Body of pancreas (tissue), 4 donors: ENCODE measurements around the gene IGSF23. TPM values are rescaled to one million over a fixed set of nuclear protein-coding genes. Genes with fewer than 3 reads are reported as not detected.
A peak's percentile ranks its signal among the peaks of the same experiment; 100 is the strongest.

Source experiments
- ATAC-seq: fragments of 150-250 bp; one replicate; pipeline ENCODE4 v1.9.1; 2016
- DNase-seq, 4 donors: peaks; one replicate each; pipeline ENCODE4 v3.0.0-alpha.2; 2019
- H3K27ac ChIP-seq, 4 donors: fragments of 200-600 bp; sonication (generic); 1 replicate in 3 of 4; 2 replicates in 1 of 4; pipeline versions ENCODE4 v1.5.1 to v1.6.1; 2016 to 2019; ENCODE audit warnings: mild to moderate bottlenecking in 1 of 4, mixed read lengths in 1 of 4, moderate library complexity in 1 of 4
- H3K27me3 ChIP-seq, 2 donors: fragments of 200-600 bp; sonication (generic); one replicate each; pipeline ENCODE4 v1.6.0; 2016; ENCODE audit warnings: mild to moderate bottlenecking in 1 of 2
- H3K36me3 ChIP-seq, 2 donors: fragments of 200-600 bp; sonication (generic); replicated peaks in 1 of 2; 2 replicates each; pipeline ENCODE4 v1.5.1; 2016; ENCODE audit warnings: low read depth in 2 of 2; ENCODE audit not compliant: insufficient read depth in 1 of 2
- H3K4me1 ChIP-seq: fragments of 200-600 bp; sonication (generic); one replicate; pipeline ENCODE4 v1.6.0; 2016
- H3K4me3 ChIP-seq, 2 donors: fragments of 200-600 bp; sonication (generic); 1 replicate in 1 of 2; 2 replicates in 1 of 2; pipeline ENCODE4 v1.5.1; 2016 to 2019
- H3K9me3 ChIP-seq, 3 donors: fragments of 200-600 bp; sonication (generic); 1 replicate in 2 of 3; 2 replicates in 1 of 3; pipeline ENCODE4 v1.5.1; 2016
- CTCF ChIP-seq, 7 experiments: fragments of 450-650 bp in 4 of 7; fragments of 200-600 bp in 3 of 7; sonication (generic) in 3 of 7; IDR thresholded peaks; one replicate each; pipeline ENCODE4 v1.5.1; 2016 to 2019; ENCODE audit warnings: antibody characterized with exemption in 7 of 7
- POLR2A ChIP-seq, 3 donors: fragments of 450-650 bp; IDR thresholded peaks; one replicate each; pipeline ENCODE4 v1.6.1; 2016; ENCODE audit warnings: antibody characterized with exemption in 3 of 3, mild to moderate bottlenecking in 2 of 3
- WGBS, 2 donors: methylation state at CpG; one replicate each; pipeline ENCODE4 v1.1.5; 2017; 5-methylcytosine and 5-hydroxymethylcytosine counted together
- intact Hi-C: fragments of 100-400 bp; cut with DNase I; formaldehyde crosslinking; loops from one replicate; pipeline ENCODE4 v1.15.1; 2023
- total RNA-seq, 2 donors: library from RNA; depleted of rRNA; stranded (reverse); fragments of >200 nt; gene quantifications; one replicate each; pipeline ENCODE4 v1.1.0, GENCODE V29; 2016

The IGSF23 gene
- total RNA-seq, 2 donors from 2014 or later = 3.1 TPM; not detected in 1

DNA sequence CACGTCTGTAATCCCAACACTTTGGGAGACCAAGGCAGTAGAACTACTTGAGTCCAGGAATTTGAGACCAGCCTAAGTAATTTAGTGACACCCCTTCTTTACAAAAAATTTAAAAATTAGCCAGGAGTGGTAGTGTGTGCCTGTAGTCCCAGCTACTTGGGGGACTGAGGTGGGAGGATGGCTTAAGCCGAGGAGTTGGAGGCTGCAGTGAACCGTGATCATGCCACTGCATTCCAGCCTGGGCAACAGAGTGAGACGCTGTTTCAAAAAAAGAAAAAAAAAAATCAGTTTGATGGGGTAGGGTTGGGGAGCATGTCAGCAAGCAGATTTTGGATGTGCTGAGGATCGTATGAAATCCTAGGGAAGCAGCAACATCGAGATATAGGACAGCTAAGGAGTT, 62.2 kb downstream of the IGSF23 start:
- DNase-seq (no peak), ATAC-seq (no peak)
- no peak for TF ChIP-seq CTCF (IDR thresholded peaks at IDR 0.05)
- TF ChIP-seq POLR2A (IDR thresholded peaks at IDR 0.05) = no peak
- Histone ChIP-seq H3K9me3 (no peaks in the 10 kb centered on the region), H3K27me3 (no peaks in the 10 kb centered on the region), H3K27ac (no peak overlapping the region), H3K36me3 (no peaks in the 10 kb centered on the region), H3K4me1 (no peaks in the 10 kb centered on the region), H3K4me3 (no peak overlapping the region)
- 88 to 91% methylated on average over 6 of the region's 6 CpGs for WGBS, 2 donors
- intact Hi-C loops = no loop called here

GRCh38 chr19:44677019-44677811, 63.9 kb downstream of the IGSF23 start:
- Histone ChIP-seq H3K27me3 (no peaks in the 10 kb centered on the region), H3K4me3 (no peak overlapping the region), H3K27ac (no peak overlapping the region), H3K36me3 (no peaks in the 10 kb centered on the region), H3K4me1 (no peaks in the 10 kb centered on the region), H3K9me3 (no peaks in the 10 kb centered on the region)
- intact Hi-C loops = no loop called here
- 54 to 71% methylated on average over 8 of the region's 8 CpGs for WGBS, 2 donors
- no peak for TF ChIP-seq POLR2A (IDR thresholded peaks at IDR 0.05)
- no peak for TF ChIP-seq CTCF (IDR thresholded peaks at IDR 0.05)
- DNase-seq (no peak), ATAC-seq (peak; percentile 18)

DNA sequence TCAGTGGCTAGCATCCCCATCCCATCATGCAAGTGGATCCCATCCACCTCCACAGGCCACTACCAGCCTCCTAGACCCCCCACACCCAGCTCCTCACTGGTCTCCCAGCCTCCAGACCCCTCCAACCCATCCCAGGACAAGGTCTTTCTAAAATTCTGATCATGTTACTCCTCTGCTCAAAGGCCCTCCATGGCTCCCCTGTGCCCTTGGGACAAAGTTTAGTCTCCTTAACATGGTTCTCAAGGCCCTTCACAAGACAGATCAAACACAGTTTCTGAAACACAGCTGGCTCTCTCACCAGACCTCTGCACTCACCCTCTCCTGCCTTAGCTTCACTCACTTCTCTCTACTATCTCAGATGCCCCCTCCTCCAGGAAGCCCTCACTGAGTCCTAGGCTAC, 67.2 kb downstream of the IGSF23 start:
- no peak overlapping the region for H3K27ac ChIP-seq
- H3K27me3 ChIP-seq = no peaks in the 10 kb centered on the region
- no peaks in the 10 kb centered on the region for H3K9me3 ChIP-seq
- no peak overlapping the region for H3K4me3 ChIP-seq
- H3K36me3 ChIP-seq = no peaks in the 10 kb centered on the region
- ATAC-seq = no peak
- no peak for TF ChIP-seq CTCF (IDR thresholded peaks at IDR 0.05)
- no peak for TF ChIP-seq POLR2A (IDR thresholded peaks at IDR 0.05)
- intact Hi-C loops = no loop called here
- DNase-seq = no peak
- peaks cover 16% of the 10 kb centered on the region for H3K4me1 ChIP-seq

DNA sequence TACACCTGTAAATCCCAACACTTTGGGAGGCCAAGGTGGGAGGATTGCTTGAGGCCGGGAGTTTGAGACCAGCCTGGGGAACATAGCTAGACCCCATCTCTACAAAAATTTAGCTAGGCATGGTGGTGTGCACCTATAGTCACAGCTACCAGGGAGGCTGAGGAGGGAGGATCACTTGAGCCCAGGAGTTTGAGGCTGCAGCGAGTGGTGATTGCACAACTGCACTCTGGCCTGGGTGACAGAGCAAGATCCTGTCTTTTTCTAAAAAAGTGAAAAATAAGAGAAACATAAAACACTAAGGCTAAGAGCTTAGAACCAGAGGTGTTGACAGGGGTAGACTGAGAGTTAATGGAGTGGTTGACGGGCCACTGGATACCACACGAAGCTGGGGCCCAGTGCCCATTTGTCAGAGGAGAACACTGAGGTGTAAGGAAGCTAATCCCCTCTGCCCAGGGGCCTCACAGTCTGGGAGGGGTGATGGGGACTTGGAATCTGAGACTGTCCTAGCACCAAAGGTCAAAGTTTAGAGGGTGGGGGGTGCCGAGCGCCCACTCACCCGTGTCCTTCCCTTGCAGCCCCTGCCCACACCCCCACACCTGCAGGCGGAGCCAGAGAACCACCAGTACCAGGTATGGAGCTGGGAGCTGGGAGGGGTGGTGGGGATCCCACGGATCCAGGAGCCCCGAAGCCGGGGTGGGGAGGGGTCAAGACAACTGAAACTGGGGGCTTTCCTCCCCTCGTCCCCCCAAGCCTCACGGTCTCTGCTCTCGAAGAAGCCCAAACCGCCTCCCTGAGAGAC, 68.8 kb downstream of the IGSF23 start:
- H3K36me3 ChIP-seq = no peaks in the 10 kb centered on the region
- intact Hi-C loops = no loop called here
- ATAC-seq (no peak), DNase-seq (no peak)
- TF ChIP-seq POLR2A (IDR thresholded peaks at IDR 0.05) (no peak), CTCF (IDR thresholded peaks at IDR 0.05) (no peak)
- H3K9me3 ChIP-seq = no peaks in the 10 kb centered on the region
- no peak overlapping the region for H3K27ac ChIP-seq
- 90 to 95% methylated on average over 12 of the region's 15 CpGs for WGBS, 2 donors
- peaks cover 16% of the 10 kb centered on the region for H3K4me1 ChIP-seq
- no peaks in the 10 kb centered on the region for H3K27me3 ChIP-seq
- no peak overlapping the region for H3K4me3 ChIP-seq
